H9 (cell line): ENCODE data around the gene FBXO30. TPM values are rescaled to one million over a fixed set of nuclear protein-coding genes. Genes with fewer than 3 reads are reported as not detected.

Experiments
- DNase-seq: peaks from one replicate; pipeline ENCODE4 v3.0.0-alpha.2; 2017
- H2AFZ ChIP-seq: one replicate; pipeline ENCODE4 v1.6.1; 2013; ENCODE audit warnings: mild to moderate bottlenecking, low read length, control low read depth, moderate library complexity
- H2AK5ac ChIP-seq: 2 replicates; pipeline ENCODE4 v1.6.1; 2013; ENCODE audit warnings: low read length, control low read depth, mixed read lengths; ENCODE audit not compliant: insufficient read length
- H2BK120ac ChIP-seq: one replicate; pipeline ENCODE4 v1.6.1; 2013; ENCODE audit warnings: low read depth, mild to moderate bottlenecking, low read length, control low read depth, inconsistent platforms; ENCODE audit not compliant: poor library complexity, severe bottlenecking
- H2BK12ac ChIP-seq: 2 replicates; pipeline ENCODE4 v1.6.1; 2013; ENCODE audit warnings: low read length, control low read depth, mixed read lengths, low read depth; ENCODE audit not compliant: insufficient read length
- H2BK15ac ChIP-seq: 2 replicates; pipeline ENCODE4 v1.6.1; 2013; ENCODE audit warnings: low read depth, low read length, control low read depth
- H2BK20ac ChIP-seq: one replicate; pipeline ENCODE4 v1.6.1; 2013; ENCODE audit warnings: low read depth, mild to moderate bottlenecking, low read length, control low read depth, inconsistent platforms; ENCODE audit not compliant: poor library complexity, severe bottlenecking
- H2BK5ac ChIP-seq: 2 replicates; pipeline ENCODE4 v1.6.1; 2013; ENCODE audit warnings: low read length, control low read depth, mixed read lengths; ENCODE audit not compliant: insufficient read length
- H3K14ac ChIP-seq: 2 replicates; pipeline ENCODE4 v1.6.1; 2013; ENCODE audit warnings: low read length, control low read depth; ENCODE audit not compliant: insufficient read depth
- H3K18ac ChIP-seq: 2 replicates; pipeline ENCODE4 v1.6.1; 2013; ENCODE audit warnings: low read depth, mild to moderate bottlenecking, mixed read lengths, low read length, control low read depth; ENCODE audit not compliant: insufficient read length
- H3K23ac ChIP-seq: 2 replicates; pipeline ENCODE4 v1.6.1; 2013; ENCODE audit warnings: low read length, control low read depth, mixed read lengths, low read depth; ENCODE audit not compliant: insufficient read length
- H3K23me2 ChIP-seq: 2 replicates; pipeline ENCODE4 v1.6.1; 2013; ENCODE audit warnings: low read depth, mild to moderate bottlenecking, mixed read lengths, low read length, control low read depth; ENCODE audit not compliant: insufficient read length, poor library complexity, severe bottlenecking
- H3K27ac ChIP-seq: 2 replicates; pipeline ENCODE4 v1.5.1; 2013; ENCODE audit warnings: low read length, control low read depth, mixed read lengths, low read depth; ENCODE audit not compliant: insufficient read length
- H3K27me3 ChIP-seq: 2 replicates; pipeline ENCODE4 v1.6.1; 2013; ENCODE audit warnings: low read length, control low read depth, inconsistent platforms; ENCODE audit not compliant: insufficient read depth
- H3K4ac ChIP-seq: 2 replicates; pipeline ENCODE4 v1.6.1; 2013; ENCODE audit warnings: low read depth, mild to moderate bottlenecking, control low read depth, inconsistent platforms, low read length, moderate library complexity
- H3K4me1 ChIP-seq: 2 replicates; pipeline ENCODE4 v1.6.1; 2013; ENCODE audit warnings: low read length, control low read depth, inconsistent platforms; ENCODE audit not compliant: insufficient read depth
- H3K4me2 ChIP-seq: 2 replicates; pipeline ENCODE4 v1.6.1; 2013; ENCODE audit warnings: low read length, control low read depth, mixed read lengths; ENCODE audit not compliant: insufficient read length, insufficient read depth
- H3K56ac ChIP-seq: 2 replicates; pipeline ENCODE4 v1.6.1; 2013; ENCODE audit warnings: low read depth, mild to moderate bottlenecking, mixed read lengths, low read length, control low read depth; ENCODE audit not compliant: insufficient read length
- H3K79me1 ChIP-seq: 2 replicates; pipeline ENCODE4 v1.6.1; 2013; ENCODE audit warnings: low read depth, mild to moderate bottlenecking, moderate library complexity, low read length, control low read depth, inconsistent platforms; ENCODE audit not compliant: insufficient read depth, poor library complexity, severe bottlenecking
- H3K79me2 ChIP-seq: 2 replicates; pipeline ENCODE4 v1.6.1; 2013; ENCODE audit warnings: low read length, control low read depth, inconsistent platforms; ENCODE audit not compliant: insufficient read depth
- H3K9ac ChIP-seq: 2 replicates; pipeline ENCODE4 v1.6.1; 2013; ENCODE audit warnings: low read length, control low read depth, mixed read lengths; ENCODE audit not compliant: insufficient read length; ENCODE audit errors: extremely low read depth
- H3K9me3 ChIP-seq: one replicate; pipeline ENCODE4 v1.6.1; 2013; ENCODE audit warnings: low read depth, low read length, inconsistent platforms; ENCODE audit not compliant: control insufficient read depth
- H3T11ph ChIP-seq: one replicate; pipeline ENCODE4 v1.6.1; 2013; ENCODE audit warnings: mild to moderate bottlenecking, low read length, control low read depth, inconsistent platforms
- H4K20me1 ChIP-seq: one replicate; pipeline ENCODE4 v1.6.1; 2013; ENCODE audit not compliant: control insufficient read depth, insufficient read length, insufficient read depth
- H4K5ac ChIP-seq: 2 replicates; pipeline ENCODE4 v1.6.1; 2013; ENCODE audit warnings: low read depth, mild to moderate bottlenecking, mixed read lengths, low read length, control low read depth; ENCODE audit not compliant: insufficient read length
- H4K8ac ChIP-seq: replicated peaks from 2 replicates; pipeline ENCODE4 v1.6.1; 2013; ENCODE audit warnings: low read length, control low read depth, mixed read lengths, low read depth; ENCODE audit not compliant: insufficient read length
- H4K91ac ChIP-seq: 2 replicates; pipeline ENCODE4 v1.6.1; 2013; ENCODE audit warnings: low read depth, mild to moderate bottlenecking, moderate library complexity, mixed read lengths, low read length, control low read depth; ENCODE audit not compliant: insufficient read length
- H3K27ac Mint-ChIP-seq, 3 experiments: 2 replicates in 2 of 3; 3 replicates in 1 of 3; pipeline ENCODE4 v1.8.0; 2020 to 2021; ENCODE audit warnings: mixed read lengths in 3 of 3, mild to moderate bottlenecking in 1 of 3, moderate library complexity in 1 of 3
- H3K27me3 Mint-ChIP-seq: 2 replicates; pipeline ENCODE4 v1.8.0; 2021; ENCODE audit warnings: low read depth, mild to moderate bottlenecking, moderate library complexity, mixed read lengths
- H3K36me3 Mint-ChIP-seq, 3 experiments: 2 replicates in 2 of 3; 3 replicates in 1 of 3; pipeline ENCODE4 v1.8.0; 2020 to 2021; ENCODE audit warnings: low read depth in 3 of 3, mixed read lengths in 3 of 3; ENCODE audit not compliant: insufficient read depth in 1 of 3
- H3K4me1 Mint-ChIP-seq, 2 experiments: 2 replicates each; pipeline ENCODE4 v1.8.0; 2020; ENCODE audit warnings: mixed read lengths in 2 of 2
- H3K4me3 Mint-ChIP-seq, 2 experiments: 2 replicates in 1 of 2; 3 replicates in 1 of 2; pipeline ENCODE4 v1.8.0; 2020 to 2021; ENCODE audit warnings: mild to moderate bottlenecking in 2 of 2, mixed read lengths in 2 of 2, moderate library complexity in 1 of 2
- H3K9me3 Mint-ChIP-seq, 2 experiments: 2 replicates in 1 of 2; 3 replicates in 1 of 2; pipeline ENCODE4 v1.8.0; 2020; ENCODE audit warnings: mild to moderate bottlenecking in 2 of 2, mixed read lengths in 2 of 2, moderate library complexity in 1 of 2
- CTCF ChIP-seq: fragments of 200-600 bp; sonication (generic); conservative IDR thresholded peaks from 3 replicates; pipeline ENCODE4 v1.8.0; 2021; ENCODE audit warnings: antibody characterized with exemption, mild to moderate bottlenecking
- WGBS: extraction: QIAGEN DNeasy Blood & Tissue Kit; methylation state at CpG from one replicate; pipeline ENCODE4 v1.1.7; 2013; ENCODE audit warnings: missing lambda C conversion rate, low lambda C conversion rate, mixed read lengths; ENCODE audit not compliant: insufficient read length; ENCODE audit errors: extremely low coverage; 5-methylcytosine and 5-hydroxymethylcytosine counted together
- total RNA-seq: library from RNA; stranded (reverse); gene quantifications from 2 replicates; pipeline ENCODE4 v1.2.1, GENCODE V29; 2021

Gene FBXO30
- total RNA-seq, 1 experiment from 2014 or later, result 16.9 TPM

GRCh38 chr6:145808239-145808638, 6.4 kb downstream of the FBXO30 start:
- Histone ChIP-seq H3K27me3 (no peaks in the 10 kb centered on the region), H2BK120ac (no peak overlapping the region), H2BK5ac (no peak overlapping the region), H3K9me3 (no peaks in the 10 kb centered on the region), H2BK15ac (no peak overlapping the region), H3K79me2 (peaks cover 40% of the 10 kb centered on the region; the same call in 1 of the 2 replicates), H3K4me1 (no peaks in the 10 kb centered on the region; the same call in 1 of the 2 replicates), H3K23me2 (no peaks in the 10 kb centered on the region), H2BK20ac (no peak overlapping the region), H2BK12ac (no peak overlapping the region), H2AK5ac (no peak overlapping the region), H4K91ac (no peak overlapping the region), H3T11ph (no peak overlapping the region), H3K56ac (no peak overlapping the region), H3K23ac (no peak overlapping the region), H3K79me1 (peaks cover 4% of the 10 kb centered on the region), H4K8ac (no peak overlapping the region), H3K27ac (no peak overlapping the region), H3K18ac (no peak overlapping the region), H3K14ac (no peak overlapping the region), H3K4ac (no peak overlapping the region), H4K5ac (no peak overlapping the region), H3K9ac (no peak overlapping the region), H3K4me2 (no peak overlapping the region), H2AFZ (no peak overlapping the region), H4K20me1 (no peaks in the 10 kb centered on the region)
- Mint-ChIP-seq H3K27ac (no peak overlapping the region), H3K4me1 (peaks cover 24 to 30% of the 10 kb centered on the region in 2 experiments), H3K27me3 (no peaks in the 10 kb centered on the region), H3K4me3 (no peak overlapping the region), H3K9me3 (no peaks in the 10 kb centered on the region), H3K36me3 (peaks cover 22 to 34% (median 29%) of the 10 kb centered on the region in 3 experiments; a peak in 6 of 7 replicates)
- no peak for TF ChIP-seq CTCF
- WGBS, result 100% methylated on average over 1 of the region's 2 CpGs
- no peak for DNase-seq
